Measurements from ENCODE around the gene SWSAP1. TPM values are rescaled to one million over a fixed set of nuclear protein-coding genes. Genes with fewer than 3 reads are reported as not detected.
"Not testable (repeated sequence)": the region's sequence is repeated elsewhere in the genome, so short reads cannot be mapped to it uniquely, and the experiment has no call there.

Gene SWSAP1
- total RNA-seq, 1 experiment from 2014 or later: 1.4 TPM

DNA sequence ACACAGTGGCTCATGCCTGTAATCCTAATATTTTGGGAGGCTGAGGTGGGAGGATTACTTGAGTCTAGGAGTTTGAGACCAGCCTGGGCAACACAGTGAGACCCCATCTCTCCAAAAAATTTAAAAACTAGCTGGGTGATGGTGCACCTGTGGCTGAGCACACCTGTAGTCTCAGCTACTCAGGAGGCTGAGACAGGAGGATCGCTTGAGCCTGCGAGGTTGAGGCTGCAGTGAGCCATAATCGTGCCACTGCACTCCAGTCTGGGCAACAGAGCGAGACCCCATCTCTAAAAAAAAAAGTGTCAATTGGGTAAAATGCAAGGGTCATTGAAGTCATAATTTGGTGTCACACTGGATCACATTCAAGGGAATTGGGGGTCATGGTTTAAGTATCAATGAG is 20.4 kb upstream of the SWSAP1 start:
- not testable (repeated sequence) for DNase-seq (ENCODE audit: extremely low read depth, low read depth)

DNA sequence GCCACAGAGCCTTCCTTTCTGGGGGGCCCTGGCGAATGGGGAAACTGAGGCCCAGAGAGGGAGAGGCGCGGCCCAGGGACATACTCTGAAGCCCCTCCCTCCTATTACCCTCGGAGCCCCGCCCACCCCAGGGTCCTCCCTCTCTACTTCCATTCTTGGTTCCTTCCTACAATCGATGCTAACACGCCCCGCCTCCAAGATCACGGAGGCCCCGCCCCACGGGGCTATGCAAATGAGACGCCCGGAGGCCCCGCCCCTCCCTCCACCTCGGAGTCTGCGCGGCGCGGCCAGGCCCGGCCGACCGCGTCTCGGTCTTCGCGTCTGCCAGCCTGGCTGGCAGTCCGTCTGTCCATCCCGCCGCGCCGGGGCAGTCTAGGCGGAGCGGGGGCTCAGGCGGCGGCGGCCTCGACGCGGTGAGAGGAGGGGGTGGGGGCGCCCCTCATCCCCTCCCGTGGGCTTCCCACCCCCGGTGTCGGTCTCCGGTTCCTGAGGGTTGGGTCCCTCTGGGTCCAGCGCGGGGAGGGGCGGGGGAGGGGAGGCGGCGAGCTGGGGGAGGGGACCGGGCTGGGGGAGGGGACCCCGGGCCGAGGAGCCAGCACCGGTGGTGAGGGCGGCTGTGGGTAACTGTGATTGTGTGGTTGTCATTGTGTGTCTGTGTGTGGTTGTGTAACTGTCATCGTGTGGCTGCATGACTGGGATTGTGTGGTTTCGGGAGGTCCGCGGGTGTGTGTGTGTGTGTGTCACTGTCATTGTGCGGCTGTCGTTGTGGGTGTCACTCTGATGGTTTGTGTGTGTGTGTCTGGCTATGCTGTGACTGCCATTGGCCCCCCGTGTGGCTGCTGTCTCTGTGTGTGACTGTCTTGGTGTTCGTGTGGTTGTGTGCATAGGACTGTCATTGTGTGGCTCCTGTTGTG is 19.0 kb upstream of the SWSAP1 start, which contains the start of gene PLPPR2:
TSS of gene PLPPR2 (plus strand) at position 273 of the 914 bp plus-strand sequence. CDS start 2,242 bp downstream, outside the sequence.
- DNase-seq (ENCODE audit: extremely low read depth, low read depth): peak; percentile 83

DNA sequence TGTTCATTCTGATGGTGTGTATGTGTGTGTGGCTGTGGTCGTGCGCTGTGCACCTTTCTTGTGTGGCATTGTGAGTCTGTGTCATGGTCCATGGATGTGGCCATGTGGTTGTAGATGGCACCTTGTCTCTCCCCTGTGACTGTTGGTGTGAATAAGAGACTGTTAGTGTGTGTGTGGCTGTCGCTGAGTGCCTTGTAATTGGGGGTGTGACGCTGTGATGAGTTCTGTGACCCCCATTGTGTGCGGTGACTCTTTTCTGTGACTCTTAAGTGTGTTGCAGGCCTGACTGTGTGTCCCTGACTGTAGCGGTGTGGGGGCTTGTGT is 18.4 kb upstream of the SWSAP1 start:
- no peak for DNase-seq (ENCODE audit: extremely low read depth, low read depth)

DNA sequence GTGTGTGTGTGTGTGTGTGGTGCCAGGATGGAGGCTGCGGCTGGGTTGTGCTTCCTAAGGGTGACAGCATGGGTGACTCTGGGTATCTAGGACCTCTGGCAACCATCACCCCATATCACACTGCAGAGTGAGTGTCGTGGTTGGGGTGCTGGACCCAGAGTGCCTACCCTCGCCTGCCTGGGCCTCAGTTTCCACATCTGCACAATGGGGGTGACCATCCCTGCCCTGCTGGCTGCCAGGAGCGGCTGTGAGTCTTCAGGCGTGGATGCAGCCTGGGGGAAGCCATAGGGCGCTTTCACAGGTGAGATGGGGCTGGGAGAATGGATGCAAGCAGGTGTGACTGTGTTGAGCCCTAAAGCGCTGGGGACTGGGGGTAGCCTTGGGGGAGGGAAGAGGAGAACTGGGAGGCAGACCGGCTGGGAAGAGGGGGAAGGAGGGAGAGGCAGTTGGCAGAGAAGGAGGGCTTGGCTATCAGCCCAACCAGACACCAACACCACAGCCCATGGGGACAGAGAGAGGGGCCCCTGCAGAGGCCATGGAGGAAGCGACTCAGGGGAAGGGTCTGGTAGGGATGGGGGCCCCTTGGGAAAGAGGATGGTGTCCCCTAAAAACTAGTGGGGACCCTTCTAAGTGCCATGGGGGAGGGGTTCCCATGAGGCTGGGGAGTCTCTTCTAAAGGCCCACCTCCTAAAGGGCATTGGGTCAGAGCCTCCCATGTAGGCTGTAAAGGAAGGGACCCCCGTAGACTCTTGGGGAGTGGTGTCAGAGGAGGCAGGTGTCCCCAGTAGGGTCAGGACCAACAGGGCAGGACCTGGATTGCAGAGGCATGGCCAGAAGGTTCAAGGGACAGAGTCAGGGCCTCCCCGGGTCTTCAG is 17.6 kb upstream of the SWSAP1 start:
- DNase-seq (ENCODE audit: extremely low read depth, low read depth): no peak

DNA sequence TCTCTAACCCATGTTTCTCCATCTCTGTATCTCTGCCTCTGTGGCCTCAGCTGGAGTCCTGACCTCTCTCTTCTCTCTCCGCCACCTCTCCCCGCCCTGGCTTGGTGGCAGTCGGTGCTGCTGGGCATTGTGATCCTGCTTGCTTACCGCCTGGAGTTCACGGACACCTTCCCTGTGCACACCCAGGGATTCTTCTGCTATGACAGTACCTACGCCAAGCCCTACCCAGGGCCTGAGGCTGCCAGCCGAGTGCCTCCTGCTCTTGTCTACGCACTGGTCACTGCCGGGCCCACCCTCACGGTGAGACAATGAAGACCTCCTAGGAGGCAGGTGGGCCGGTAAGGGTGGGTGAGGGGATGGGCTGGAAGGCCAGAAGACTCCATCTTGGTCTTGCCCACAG is 15.0 kb upstream of the SWSAP1 start:
- no peak for DNase-seq (ENCODE audit: extremely low read depth, low read depth)

DNA sequence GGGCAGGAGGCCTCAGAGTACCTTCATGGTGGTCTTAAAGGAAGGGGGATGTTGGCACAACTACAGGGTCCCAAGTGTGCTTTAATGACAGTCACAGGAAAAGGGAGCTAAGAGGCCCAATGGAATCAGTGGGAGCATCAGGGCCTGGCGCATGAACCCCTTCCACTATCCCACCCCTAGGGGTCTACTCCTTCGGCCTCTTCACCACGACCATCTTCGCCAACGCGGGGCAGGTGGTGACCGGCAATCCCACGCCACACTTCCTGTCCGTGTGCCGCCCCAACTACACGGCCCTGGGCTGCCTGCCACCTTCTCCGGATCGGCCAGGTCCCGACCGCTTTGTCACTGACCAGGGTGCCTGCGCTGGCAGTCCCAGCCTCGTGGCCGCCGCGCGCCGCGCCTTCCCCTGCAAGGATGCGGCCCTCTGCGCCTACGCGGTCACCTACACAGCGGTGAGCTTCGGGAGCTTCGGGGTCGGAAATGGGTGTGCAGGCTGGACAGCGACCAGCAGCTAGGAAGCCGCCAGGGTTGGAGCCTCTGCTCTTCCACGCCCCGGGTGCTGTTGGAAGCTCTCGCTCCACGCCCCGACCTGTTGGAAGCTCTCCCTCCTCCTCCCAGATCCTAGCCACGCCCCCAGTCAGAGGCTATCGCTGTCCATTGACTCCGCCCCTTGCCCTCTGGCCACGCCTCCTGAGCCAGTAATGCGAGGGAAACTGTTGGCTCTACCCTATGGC is 13.3 kb upstream of the SWSAP1 start:
- DNase-seq (ENCODE audit: extremely low read depth, low read depth): no peak

DNA sequence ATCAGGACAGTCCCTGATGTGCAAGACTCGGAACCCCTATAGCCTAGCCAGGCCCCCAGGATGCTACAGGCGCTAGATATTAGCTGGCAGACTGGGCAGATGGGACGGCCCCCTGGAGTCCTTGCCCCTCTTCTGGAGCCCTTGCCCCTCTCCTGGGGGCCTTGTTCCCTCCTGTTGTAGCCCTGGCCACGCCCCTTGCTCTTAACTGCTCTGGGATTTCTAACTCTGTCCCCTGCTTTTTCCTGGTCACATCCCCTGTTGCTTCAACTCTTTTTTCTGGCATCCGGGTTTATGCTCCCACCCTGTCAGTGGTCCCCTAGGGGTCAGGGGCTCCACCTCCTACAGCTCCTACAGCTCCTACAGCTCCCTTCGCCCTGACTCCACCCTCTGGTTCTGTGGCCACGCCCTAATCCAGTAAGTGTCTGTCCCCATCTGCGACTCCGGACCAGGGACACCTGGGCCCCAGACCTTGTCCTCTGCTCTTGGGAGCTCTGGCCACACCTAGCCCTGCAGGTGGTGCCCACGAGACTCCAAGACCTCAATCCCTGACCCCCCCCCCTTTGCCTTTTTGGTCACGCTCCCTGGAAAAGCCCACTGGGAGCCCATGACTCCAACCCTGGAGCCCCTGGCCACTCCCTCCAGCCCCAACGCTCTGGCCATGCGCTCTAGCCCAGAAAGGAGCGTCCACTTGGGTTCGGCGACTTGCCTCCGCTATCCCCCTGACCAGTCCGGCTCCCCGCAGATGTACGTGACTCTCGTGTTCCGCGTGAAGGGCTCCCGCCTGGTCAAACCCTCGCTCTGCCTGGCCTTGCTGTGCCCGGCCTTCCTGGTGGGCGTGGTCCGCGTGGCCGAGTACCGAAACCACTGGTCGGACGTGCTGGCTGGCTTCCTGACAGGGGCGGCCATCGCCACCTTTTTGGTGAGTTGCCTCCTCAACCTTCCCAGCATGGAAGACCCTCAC is 12.4 kb upstream of the SWSAP1 start:
- no peak for DNase-seq (ENCODE audit: extremely low read depth, low read depth)

DNA sequence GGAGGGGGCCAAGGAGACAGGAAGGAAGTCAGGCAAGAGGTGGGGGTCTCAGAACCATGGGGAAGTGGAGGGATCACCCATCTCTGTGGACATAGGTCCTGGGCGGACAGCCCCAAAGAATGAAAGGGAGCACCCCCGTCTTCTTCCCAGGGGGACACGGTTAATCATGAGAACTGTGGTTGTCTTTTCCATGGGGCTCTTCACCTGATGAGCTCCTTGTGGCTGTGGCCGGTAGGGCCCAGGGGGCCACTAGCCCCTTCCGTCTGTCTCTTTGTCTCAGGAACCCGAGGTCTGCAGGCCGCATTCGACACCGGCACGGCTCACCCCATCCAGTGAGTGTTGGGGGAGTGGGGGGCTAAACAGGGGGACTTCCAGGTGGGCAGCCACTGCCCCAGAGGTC is 10.6 kb upstream of the SWSAP1 start:
- DNase-seq (ENCODE audit: extremely low read depth, low read depth): no peak

DNA sequence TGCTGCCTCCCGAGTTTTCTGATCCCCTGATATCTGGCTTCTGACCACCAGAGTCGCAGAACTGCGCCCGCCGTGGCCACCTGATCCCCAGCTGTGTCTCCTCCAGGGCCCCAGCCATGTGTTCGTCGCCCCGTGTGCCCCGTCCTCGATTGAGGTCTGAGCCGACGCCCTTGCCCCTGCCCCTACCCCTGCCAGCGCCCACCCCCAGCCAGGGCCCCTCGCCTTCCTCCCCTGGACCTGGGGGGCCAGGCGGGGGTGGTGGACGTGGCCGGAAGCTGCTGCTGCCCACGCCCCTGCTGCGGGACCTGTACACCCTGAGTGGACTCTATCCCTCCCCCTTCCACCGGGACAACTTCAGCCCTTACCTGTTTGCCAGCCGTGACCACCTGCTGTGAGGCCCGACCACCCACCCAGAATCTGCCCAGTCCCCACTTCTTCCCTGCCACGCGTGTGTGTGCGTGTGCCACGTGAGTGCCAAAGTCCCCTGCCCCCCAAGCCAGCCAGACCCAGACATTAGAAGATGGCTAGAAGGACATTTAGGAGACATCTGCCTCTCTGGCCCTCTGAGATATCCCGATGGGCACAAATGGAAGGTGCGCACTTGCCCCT is 10.1 kb upstream of the SWSAP1 start:
- DNase-seq (ENCODE audit: extremely low read depth, low read depth): no peak

DNA sequence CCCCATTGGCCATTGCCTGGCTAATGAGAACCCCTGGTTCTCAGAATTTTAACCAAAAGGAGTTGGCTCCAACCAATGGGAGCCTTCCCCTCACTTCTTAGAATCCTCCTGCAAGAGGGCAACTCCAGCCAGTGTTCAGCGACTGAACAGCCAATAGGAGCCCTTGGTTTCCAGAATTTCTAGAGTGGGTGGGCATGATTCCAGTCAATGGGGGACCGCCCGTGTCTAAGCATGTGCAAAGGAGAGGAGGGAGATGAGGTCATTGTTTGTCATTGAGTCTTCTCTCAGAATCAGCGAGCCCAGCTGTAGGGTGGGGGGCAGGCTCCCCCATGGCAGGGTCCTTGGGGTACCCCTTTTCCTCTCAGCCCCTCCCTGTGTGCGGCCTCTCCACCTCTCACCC is 9.5 kb upstream of the SWSAP1 start:
- DNase-seq (ENCODE audit: extremely low read depth, low read depth): no peak

DNA sequence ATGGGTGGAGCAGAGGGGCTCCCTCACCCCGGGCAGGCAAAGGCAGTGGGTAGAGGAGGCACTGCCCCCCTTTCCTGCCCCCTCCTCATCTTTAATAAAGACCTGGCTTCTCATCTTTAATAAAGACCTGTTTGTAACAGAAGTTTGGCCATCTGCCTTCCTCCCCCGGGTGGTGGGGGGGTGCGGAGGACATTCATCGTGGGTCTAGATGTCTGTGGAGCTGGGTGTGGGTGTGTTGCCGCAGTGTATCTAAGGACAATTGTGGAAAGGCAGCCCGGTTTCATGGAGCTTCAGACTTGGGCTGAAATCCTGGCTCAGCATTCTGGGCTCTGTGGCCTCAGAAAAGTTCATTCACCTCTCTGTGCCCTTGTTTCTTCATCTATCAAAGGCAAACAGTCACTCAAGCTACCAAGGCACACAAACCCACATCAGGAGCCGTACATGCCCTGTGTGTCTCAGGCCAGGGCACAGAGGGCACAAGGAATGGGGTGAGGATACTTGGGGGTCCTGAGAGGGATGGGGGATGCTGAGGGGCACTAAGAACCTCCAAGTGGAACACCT is 8.8 kb upstream of the SWSAP1 start:
- no peak for DNase-seq (ENCODE audit: extremely low read depth, low read depth)

DNA sequence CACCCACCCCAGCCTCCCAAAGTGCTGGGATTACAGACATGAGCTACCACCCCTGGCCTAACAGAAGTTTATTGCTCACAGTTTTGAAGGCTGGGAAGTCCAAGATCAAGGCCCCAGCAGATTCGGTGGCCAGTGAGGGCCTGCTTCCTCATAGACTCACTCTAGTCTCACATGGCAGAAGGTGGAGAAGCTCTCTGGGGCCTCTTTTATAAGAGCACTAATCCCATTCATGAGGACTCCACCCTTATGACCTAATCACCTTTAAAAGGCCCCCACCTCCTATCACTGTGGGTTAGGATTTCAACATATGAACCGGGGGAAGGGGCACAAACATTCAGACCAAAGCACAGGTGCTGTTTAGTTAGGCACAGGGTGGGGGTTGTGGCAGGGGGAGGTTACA is 6.9 kb upstream of the SWSAP1 start:
- no peak for DNase-seq (ENCODE audit: extremely low read depth, low read depth)

DNA sequence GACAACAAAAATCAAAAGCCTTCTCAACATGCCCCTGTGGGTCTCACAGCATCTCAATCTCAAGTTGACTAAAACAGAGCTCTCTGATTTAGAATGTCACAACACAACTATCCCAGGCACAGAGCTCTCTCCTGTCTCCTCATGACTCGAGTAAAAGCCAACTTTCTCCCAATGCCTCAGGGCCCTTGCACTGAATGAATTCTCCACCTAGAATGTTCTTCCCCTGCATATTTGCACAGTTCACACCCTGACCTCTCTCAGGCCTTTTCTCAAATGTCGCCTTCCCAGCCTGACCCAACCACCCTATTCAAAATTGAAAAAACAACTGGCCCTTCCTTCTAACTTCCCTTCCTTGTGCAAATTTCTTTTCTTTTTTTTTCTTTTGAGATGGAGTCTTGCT is 3.7 kb upstream of the SWSAP1 start:
- no peak for DNase-seq (ENCODE audit: extremely low read depth, low read depth)

DNA sequence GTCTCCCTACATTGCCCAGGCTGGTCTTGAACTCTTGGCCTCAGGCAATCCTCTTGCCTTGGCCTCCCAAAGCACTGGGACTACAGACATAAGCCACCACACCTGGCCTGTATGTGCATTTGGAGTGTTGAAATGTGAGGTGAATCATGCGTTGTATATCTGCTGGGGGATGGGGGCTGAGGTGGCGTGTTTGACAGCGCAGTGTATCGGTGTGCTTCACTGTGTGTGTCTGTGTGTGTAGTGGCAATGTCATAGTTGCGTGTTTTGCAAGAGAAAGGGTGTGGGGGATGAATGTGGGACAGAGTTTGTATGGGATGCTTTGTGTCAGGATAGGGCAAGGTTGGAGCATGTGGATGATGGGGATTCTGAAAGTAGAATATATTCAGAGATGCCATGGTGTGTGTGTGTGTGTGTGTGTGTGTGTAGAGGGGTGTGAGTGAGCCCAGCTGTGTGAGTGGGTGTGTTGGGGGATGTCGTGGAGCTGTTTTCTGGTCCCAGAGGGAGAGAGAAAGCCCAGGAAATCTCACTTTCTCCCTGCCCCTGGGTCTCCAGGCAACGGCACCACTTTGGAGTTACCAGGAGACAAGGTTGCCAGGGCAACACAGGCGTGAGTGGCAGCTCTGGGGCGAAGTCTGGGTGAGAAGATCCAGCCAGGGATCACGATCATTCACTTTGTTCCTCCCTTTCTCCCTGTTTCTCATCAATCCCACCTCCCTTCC is 1.1 kb upstream of the SWSAP1 start:
- DNase-seq (ENCODE audit: extremely low read depth, low read depth): no peak

DNA sequence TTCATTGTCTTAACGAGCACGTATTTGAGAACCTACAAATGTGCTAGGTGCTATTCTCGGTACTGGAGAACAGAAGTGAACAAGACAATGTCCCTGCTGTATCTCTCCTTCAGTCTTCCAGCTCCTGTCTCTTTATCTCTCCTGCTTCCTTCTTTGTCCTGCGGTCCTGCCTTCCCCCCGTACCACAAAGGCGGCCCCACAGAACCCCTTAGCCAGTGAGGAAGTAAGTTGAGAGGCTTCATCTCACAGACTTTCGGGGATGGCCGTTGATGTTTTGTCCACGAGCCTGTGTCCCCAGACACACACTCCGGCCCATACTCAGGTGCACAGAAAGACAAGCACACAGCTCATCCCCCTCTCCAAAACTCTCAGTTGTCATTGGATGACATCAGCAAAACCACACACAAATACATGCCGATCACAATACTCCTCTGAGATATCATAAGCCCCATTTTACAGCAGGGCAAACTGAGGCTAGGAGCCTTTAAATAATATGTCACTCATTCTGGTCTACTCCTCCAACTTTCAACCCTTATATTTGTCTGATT is 507 bp upstream of the SWSAP1 start:
- DNase-seq (ENCODE audit: extremely low read depth, low read depth): no peak

DNA sequence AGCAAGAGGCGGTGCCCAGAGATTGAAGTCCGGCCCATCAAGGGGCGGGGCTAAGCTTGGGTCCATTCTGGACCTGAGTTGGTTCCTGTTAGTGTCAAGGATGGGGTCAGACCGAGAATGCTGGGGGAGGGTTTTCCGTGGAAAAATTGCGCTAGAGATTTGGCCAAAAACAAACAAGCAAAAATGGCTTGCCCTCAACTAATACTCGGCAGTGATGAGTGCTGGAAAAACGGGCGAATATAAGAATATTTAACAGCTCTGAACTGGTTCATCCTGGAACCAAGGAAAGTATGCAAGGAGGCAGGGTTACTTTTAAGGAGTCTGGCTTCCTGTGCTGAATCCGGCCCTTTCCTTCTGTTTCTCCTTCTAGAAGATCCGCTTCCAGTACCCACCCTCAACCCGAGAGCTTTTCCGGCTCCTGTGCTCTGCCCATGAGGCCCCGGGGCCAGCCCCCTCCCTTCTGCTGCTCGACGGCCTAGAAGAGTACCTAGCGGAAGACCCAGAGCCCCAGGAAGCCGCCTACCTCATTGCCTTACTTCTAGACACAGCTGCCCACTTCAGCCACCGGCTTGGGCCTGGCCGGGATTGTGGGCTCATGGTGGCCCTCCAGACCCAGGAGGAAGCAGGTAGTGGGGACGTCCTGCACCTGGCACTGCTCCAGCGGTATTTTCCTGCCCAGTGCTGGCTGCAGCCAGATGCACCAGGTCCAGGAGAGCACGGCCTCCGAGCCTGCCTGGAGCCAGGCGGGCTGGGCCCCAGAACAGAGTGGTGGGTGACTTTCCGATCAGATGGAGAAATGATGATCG is 880 bp downstream of the SWSAP1 start:
- no peak for DNase-seq (ENCODE audit: extremely low read depth, low read depth)

DNA sequence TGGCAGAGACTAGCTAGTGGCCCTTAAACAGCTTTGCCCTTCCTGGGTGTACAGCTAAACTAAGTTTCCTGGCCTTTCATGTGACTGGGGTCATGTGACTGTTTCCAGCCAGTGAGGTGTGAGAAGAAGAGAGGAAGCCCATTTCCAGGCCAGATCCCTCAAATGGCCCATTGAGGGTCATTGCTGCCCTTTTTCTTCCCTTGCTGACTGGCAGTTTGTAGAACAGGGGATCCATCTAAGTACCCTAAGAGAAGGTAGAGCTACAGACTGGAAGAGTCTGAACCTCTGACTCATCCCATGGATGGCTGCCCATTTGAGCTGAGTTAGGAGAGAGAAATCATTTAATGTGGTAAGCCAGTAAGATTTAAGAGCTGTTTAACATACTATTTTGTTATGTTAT is 2.8 kb downstream of the SWSAP1 start:
- no peak for DNase-seq (ENCODE audit: extremely low read depth, low read depth)
